Neuronal stem cell (in vitro differentiated cells): ENCODE data around the gene SLC38A10.

Source experiments
- DNase-seq: peaks from one replicate; pipeline ENCODE4 v3.0.0-alpha.2; 2013; ENCODE audit warnings: low spot score
- H2AFZ ChIP-seq: one replicate; pipeline ENCODE4 v1.6.1; 2013; ENCODE audit warnings: mild to moderate bottlenecking, low read length, inconsistent platforms
- H2AK5ac ChIP-seq: 2 replicates; pipeline ENCODE4 v1.6.1; 2013; ENCODE audit warnings: low read depth, mild to moderate bottlenecking, inconsistent platforms, low read length, moderate library complexity, mixed read lengths
- H2BK120ac ChIP-seq: 2 replicates; pipeline ENCODE4 v1.6.1; 2013; ENCODE audit warnings: low read depth, mild to moderate bottlenecking, inconsistent platforms, low read length, moderate library complexity, mixed read lengths
- H2BK12ac ChIP-seq: one replicate; pipeline ENCODE4 v1.6.1; 2013; ENCODE audit warnings: low read length, inconsistent platforms
- H2BK15ac ChIP-seq: 2 replicates; pipeline ENCODE4 v1.6.1; 2013; ENCODE audit warnings: mild to moderate bottlenecking, low read length, inconsistent platforms, mixed read lengths
- H2BK5ac ChIP-seq: one replicate; pipeline ENCODE4 v1.6.1; 2013; ENCODE audit warnings: inconsistent platforms, mild to moderate bottlenecking, low read length, moderate library complexity
- H3K14ac ChIP-seq: one replicate; pipeline ENCODE4 v1.6.1; 2013; ENCODE audit warnings: low read length, inconsistent platforms
- H3K18ac ChIP-seq: 2 replicates; pipeline ENCODE4 v1.6.1; 2013; ENCODE audit warnings: low read length, inconsistent platforms
- H3K23ac ChIP-seq: 2 replicates; pipeline ENCODE4 v1.6.1; 2013; ENCODE audit warnings: low read depth, mild to moderate bottlenecking, mixed read lengths, low read length, inconsistent platforms; ENCODE audit not compliant: poor library complexity
- H3K27ac ChIP-seq: replicated peaks from 3 replicates; pipeline ENCODE4 v1.5.1; 2013; ENCODE audit warnings: low read length, inconsistent platforms
- H3K27me3 ChIP-seq, 3 experiments: 2 replicates each; pipeline ENCODE4 v1.6.1; 2013; ENCODE audit warnings: low read length in 3 of 3, mild to moderate bottlenecking in 2 of 3, inconsistent platforms in 1 of 3, low read depth in 1 of 3, mixed read lengths in 1 of 3, moderate library complexity in 1 of 3; ENCODE audit not compliant: control insufficient read depth in 3 of 3, insufficient read depth in 3 of 3
- H3K36me3 ChIP-seq, 2 donors: replicated peaks in 1 of 2; 2 replicates each; pipeline ENCODE4 v1.6.1; 2013; ENCODE audit warnings: low read length in 2 of 2; ENCODE audit not compliant: control insufficient read depth in 2 of 2, insufficient read depth in 2 of 2
- H3K4ac ChIP-seq: 2 replicates; pipeline ENCODE4 v1.6.1; 2013; ENCODE audit warnings: inconsistent platforms, mild to moderate bottlenecking, low read length, moderate library complexity
- H3K4me1 ChIP-seq, 2 donors: 1 replicate in 1 of 2; 2 replicates in 1 of 2; pipeline ENCODE4 v1.6.1; 2013; ENCODE audit warnings: low read length in 2 of 2, low read depth in 1 of 2; ENCODE audit not compliant: control insufficient read depth in 2 of 2, insufficient read depth in 1 of 2
- H3K4me2 ChIP-seq: one replicate; pipeline ENCODE4 v1.6.1; 2013; ENCODE audit warnings: mild to moderate bottlenecking, low read length, inconsistent platforms; ENCODE audit not compliant: insufficient read depth, poor library complexity, severe bottlenecking
- H3K4me3 ChIP-seq, 2 donors: 2 replicates each; pipeline ENCODE4 v1.5.1; 2013; ENCODE audit warnings: low read length in 2 of 2, mild to moderate bottlenecking in 2 of 2, inconsistent platforms in 1 of 2, moderate library complexity in 1 of 2
- H3K79me1 ChIP-seq: one replicate; pipeline ENCODE4 v1.6.1; 2013; ENCODE audit warnings: low read depth, mild to moderate bottlenecking, inconsistent platforms, low read length, moderate library complexity
- H3K9ac ChIP-seq: one replicate; pipeline ENCODE4 v1.6.1; 2013; ENCODE audit warnings: mild to moderate bottlenecking, low read depth, low read length, inconsistent platforms; ENCODE audit not compliant: poor library complexity
- H3K9me3 ChIP-seq, 2 donors: replicated peaks in 1 of 2; 2 replicates each; pipeline versions ENCODE3 to v1.6.1; 2013; ENCODE audit warnings: low read length in 2 of 2, mild to moderate bottlenecking in 2 of 2, inconsistent platforms in 1 of 2, low read depth in 1 of 2, mixed read lengths in 1 of 2, moderate library complexity in 1 of 2; ENCODE audit not compliant: control insufficient read depth in 2 of 2, insufficient read depth in 1 of 2
- H4K8ac ChIP-seq: one replicate; pipeline ENCODE4 v1.6.1; 2013; ENCODE audit warnings: low read depth, mild to moderate bottlenecking, inconsistent platforms, low read length, moderate library complexity
- H4K91ac ChIP-seq: one replicate; pipeline ENCODE4 v1.6.1; 2013; ENCODE audit warnings: low read length, low read depth, mild to moderate bottlenecking, inconsistent platforms; ENCODE audit not compliant: poor library complexity
- WGBS, 2 donors: extraction: QIAGEN DNeasy Blood & Tissue Kit; methylation state at CpG; one replicate each; pipeline ENCODE4 v1.1.7; 2013; ENCODE audit warnings: missing lambda C conversion rate in 2 of 2, mixed read lengths in 1 of 2; ENCODE audit not compliant: insufficient read length in 2 of 2, insufficient replicate concordance in 1 of 2; ENCODE audit errors: extremely low coverage in 2 of 2; 5-methylcytosine and 5-hydroxymethylcytosine counted together

SLC38A10 gene

GRCh38 chr17:81234940-81235821, 59.9 kb downstream of the SLC38A10 start:
- Histone ChIP-seq H3K14ac (no peak overlapping the region), H3K18ac (no peak overlapping the region), H3K4ac (no peak overlapping the region), H3K27me3 (no peaks in the 10 kb centered on the region), H3K9me3 (peaks cover 0 to 5% of the 10 kb centered on the region in 2 donors), H3K23ac (no peak overlapping the region), H2BK5ac (no peak overlapping the region), H2AK5ac (no peak overlapping the region), H2AFZ (no peak overlapping the region), H3K79me1 (peaks cover 33% of the 10 kb centered on the region), H2BK15ac (no peak overlapping the region), H3K36me3 (peaks cover 6 to 14% of the 10 kb centered on the region in 2 donors), H4K8ac (no peak overlapping the region), H3K4me3 (peak overlapping the region in 1 of 2 donors; percentile 59), H4K91ac (no peak overlapping the region), H2BK12ac (no peak overlapping the region), H3K4me2 (no peak overlapping the region), H3K27ac (no peak overlapping the region), H3K9ac (no peak overlapping the region), H3K4me1 (peaks cover 7 to 8% of the 10 kb centered on the region in 2 donors), H2BK120ac (no peak overlapping the region)
- no CpG with 5 or more reads among the region's 26 CpGs for WGBS, 2 donors
- DNase-seq = no peak

- Histone ChIP-seq H2BK15ac (no peak overlapping the region), H3K9me3 (peaks cover 0 to 5% of the 10 kb centered on the region in 2 donors), H3K4me1 (peaks cover 2 to 3% of the 10 kb centered on the region in 2 donors), H3K4me2 (no peak overlapping the region), H2BK12ac (no peak overlapping the region), H3K9ac (peak overlapping the region; percentile 44), H4K91ac (no peak overlapping the region), H2BK5ac (no peak overlapping the region), H3K18ac (no peak overlapping the region), H3K14ac (no peak overlapping the region), H2AK5ac (no peak overlapping the region), H3K4ac (no peak overlapping the region), H2AFZ (no peak overlapping the region), H3K79me1 (peaks cover 27% of the 10 kb centered on the region), H3K23ac (no peak overlapping the region), H3K27ac (no peak overlapping the region), H4K8ac (no peak overlapping the region), H3K36me3 (peaks cover 11 to 21% of the 10 kb centered on the region in 2 donors), H3K4me3 (no peak overlapping the region), H2BK120ac (no peak overlapping the region), H3K27me3 (no peaks in the 10 kb centered on the region)
- no peak for DNase-seq
- WGBS, 2 donors = no CpG with 5 or more reads among the region's 13 CpGs
These were observed 60.6 kb downstream of the SLC38A10 start for GRCh38 chr17:81234506-81234855.

DNA sequence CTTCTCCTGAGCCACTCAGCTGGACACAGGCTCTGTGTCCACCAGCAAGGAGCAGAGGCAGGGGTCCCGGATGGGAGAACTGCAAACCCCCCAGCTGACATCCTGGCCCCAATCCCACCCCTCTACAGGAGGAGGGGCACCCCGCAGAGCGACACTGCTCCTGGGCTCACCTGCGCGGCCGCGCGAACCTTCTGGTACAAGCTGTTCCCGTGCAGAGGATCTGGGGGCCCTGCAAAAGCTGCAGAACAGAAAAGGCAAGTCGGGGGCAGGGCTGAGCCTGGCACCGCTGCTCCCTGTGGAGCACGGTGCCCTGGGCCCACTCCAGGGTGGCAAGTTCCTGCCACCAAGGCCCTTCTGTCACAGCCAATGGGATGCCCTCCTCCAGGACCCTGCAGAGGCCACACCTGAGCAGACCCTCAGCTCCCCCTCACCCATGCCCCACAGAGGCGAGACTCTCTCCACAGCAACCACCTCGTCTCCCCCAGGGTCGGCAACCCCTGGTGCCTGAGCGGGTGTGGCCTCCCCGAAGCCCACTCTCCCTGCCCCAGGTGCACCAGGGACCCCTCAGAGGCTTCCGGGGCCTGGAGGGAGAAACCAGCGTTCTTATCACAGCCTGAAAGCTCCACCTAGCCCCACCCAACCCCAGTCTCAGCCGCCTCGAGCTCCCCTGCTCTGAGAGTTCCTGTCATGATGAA, 61.1 kb downstream of the SLC38A10 start:
- Histone ChIP-seq H2BK15ac (no peak overlapping the region), H3K4me3 (no peak overlapping the region), H3K4me2 (no peak overlapping the region), H3K14ac (no peak overlapping the region), H3K27ac (no peak overlapping the region), H2BK120ac (no peak overlapping the region), H2BK5ac (peak overlapping the region; percentile 66), H3K79me1 (peaks cover 25% of the 10 kb centered on the region), H3K4ac (no peak overlapping the region), H2AFZ (no peak overlapping the region), H3K36me3 (peaks cover 11 to 24% of the 10 kb centered on the region in 2 donors), H4K8ac (no peak overlapping the region), H2AK5ac (no peak overlapping the region), H3K23ac (peak overlapping the region; percentile 73), H2BK12ac (no peak overlapping the region), H3K4me1 (peaks cover 2 to 3% of the 10 kb centered on the region in 2 donors), H3K9ac (no peak overlapping the region), H3K27me3 (no peaks in the 10 kb centered on the region), H3K9me3 (peaks cover 0 to 5% of the 10 kb centered on the region in 2 donors), H3K18ac (no peak overlapping the region), H4K91ac (no peak overlapping the region)
- DNase-seq = no peak
- WGBS, 2 donors = no CpG with 5 or more reads among the region's 21 CpGs

DNA sequence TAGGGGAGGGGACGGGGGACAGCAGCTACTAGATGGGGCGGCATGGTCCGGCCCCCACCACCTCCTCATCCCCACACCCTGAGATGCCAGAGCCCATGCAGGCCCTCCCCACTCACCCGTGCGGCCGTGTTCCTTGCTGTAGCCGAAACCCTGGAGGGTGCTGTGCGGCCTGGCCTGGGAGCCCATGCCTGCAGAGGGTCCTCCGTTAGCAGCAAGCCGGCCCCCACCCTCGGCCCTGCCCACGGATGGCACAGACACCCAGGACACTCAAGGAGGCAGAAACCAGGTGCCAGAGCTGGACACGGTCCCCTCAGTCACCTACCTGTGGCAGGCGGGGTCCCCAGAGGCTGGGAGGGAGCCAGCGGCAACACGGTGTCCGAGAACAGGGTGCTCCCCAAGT, 61.8 kb downstream of the SLC38A10 start:
- H2AFZ ChIP-seq = no peak overlapping the region
- peak overlapping the region; percentile 21 for H3K9ac ChIP-seq
- no peak overlapping the region for H3K4me3 ChIP-seq
- H3K27ac ChIP-seq = no peak overlapping the region
- DNase-seq = no peak
- no peak overlapping the region for H2BK120ac ChIP-seq
- H2BK5ac ChIP-seq = peak overlapping the region; percentile 66
- H4K8ac ChIP-seq = no peak overlapping the region
- no peak overlapping the region for H2BK12ac ChIP-seq
- peak overlapping the region; percentile 73 for H3K23ac ChIP-seq
- H3K4me1 ChIP-seq = peaks cover 2 to 3% of the 10 kb centered on the region in 2 donors
- no peak overlapping the region for H2BK15ac ChIP-seq
- no peak overlapping the region for H3K4ac ChIP-seq
- H3K9me3 ChIP-seq = peaks cover 0 to 5% of the 10 kb centered on the region in 2 donors
- no peak overlapping the region for H3K4me2 ChIP-seq
- peaks cover 22% of the 10 kb centered on the region for H3K79me1 ChIP-seq
- H3K14ac ChIP-seq = peak overlapping the region; percentile 31
- peaks cover 11 to 24% of the 10 kb centered on the region in 2 donors for H3K36me3 ChIP-seq
- no peak overlapping the region for H3K18ac ChIP-seq
- no peak overlapping the region for H2AK5ac ChIP-seq
- H4K91ac ChIP-seq = no peak overlapping the region
- WGBS, 2 donors = no CpG with 5 or more reads among the region's 17 CpGs
- no peaks in the 10 kb centered on the region for H3K27me3 ChIP-seq
